GM18502 (cell line): ENCODE results near the gene RASGRF2.
"Not testable (repeated sequence)": the region's sequence is repeated elsewhere in the genome, so short reads cannot be mapped to it uniquely, and the experiment has no call there.

Experiments
- ATAC-seq: cut with Tn5 transposase; IDR thresholded peaks from one replicate; pipeline ENCODE4 v1.9.1; 2021; ENCODE audit warnings: mild to moderate bottlenecking; ENCODE audit not compliant: unreplicated experiment, poor library complexity

Gene RASGRF2

GRCh38 chr5:81124689-81125088, 164.5 kb downstream of the RASGRF2 start:
- not testable (repeated sequence) for ATAC-seq

- no peak for ATAC-seq
Measured at GRCh38 chr5:81125959-81126358, 165.8 kb downstream of the RASGRF2 start.

GRCh38 chr5:81128416-81128815, 168.3 kb downstream of the RASGRF2 start:
- ATAC-seq = no peak

GRCh38 chr5:81132381-81132780, 172.2 kb downstream of the RASGRF2 start:
- ATAC-seq = no peak

GRCh38 chr5:81134066-81134465, 173.9 kb downstream of the RASGRF2 start:
- no peak for ATAC-seq

- no peak for ATAC-seq
Measured at GRCh38 chr5:81134566-81134965, 174.4 kb downstream of the RASGRF2 start.

- ATAC-seq = no peak
Measured at GRCh38 chr5:81136557-81136956, 176.4 kb downstream of the RASGRF2 start.

GRCh38 chr5:81137833-81138232, 177.7 kb downstream of the RASGRF2 start:
- ATAC-seq = no peak

GRCh38 chr5:81140441-81140840, 180.3 kb downstream of the RASGRF2 start:
- no peak for ATAC-seq

- no peak for ATAC-seq
Measured at GRCh38 chr5:81140943-81141342, 180.8 kb downstream of the RASGRF2 start.

- no peak for ATAC-seq
Measured at GRCh38 chr5:81142108-81142507, 181.9 kb downstream of the RASGRF2 start.

- ATAC-seq = no peak
Measured at GRCh38 chr5:81145329-81145935, 185.3 kb downstream of the RASGRF2 start.

GRCh38 chr5:81146031-81146430, 185.9 kb downstream of the RASGRF2 start:
- no peak for ATAC-seq

GRCh38 chr5:81147011-81147885, 187.1 kb downstream of the RASGRF2 start:
- no peak for ATAC-seq

- no peak for ATAC-seq
Measured at GRCh38 chr5:81147886-81148571, 187.9 kb downstream of the RASGRF2 start.

- ATAC-seq = no peak
Measured at GRCh38 chr5:81151546-81151945, 191.4 kb downstream of the RASGRF2 start.

GRCh38 chr5:81154725-81155124, 194.6 kb downstream of the RASGRF2 start:
- peak; percentile 74 for ATAC-seq

- no peak for ATAC-seq
Measured at GRCh38 chr5:81156732-81157131, 196.6 kb downstream of the RASGRF2 start.

- peak; percentile 91 for ATAC-seq
Measured at GRCh38 chr5:81161012-81161601, 200.9 kb downstream of the RASGRF2 start.

- ATAC-seq = no peak
Measured at GRCh38 chr5:81162501-81162900, 202.3 kb downstream of the RASGRF2 start.

GRCh38 chr5:81163651-81164050, 203.5 kb downstream of the RASGRF2 start:
- no peak for ATAC-seq
